PC-9 (cell line): ENCODE data around the gene MRPL34. TPM values are rescaled to one million over a fixed set of nuclear protein-coding genes. Genes with fewer than 3 reads are reported as not detected.

Source experiments
- BruUV-seq: library from RNA; stranded (reverse); fragments of 400-500 nt; replicated peaks from 2 replicates; lab custom pipeline; 2021; lab: Mats Ljungman, UMichigan
- CTCF ChIA-PET: fragments of 300-600 bp; sonication (Branson Sonifier 250); formaldehyde crosslinking; loops from one replicate; lab custom pipeline; 2022; ENCODE audit warnings: antibody characterized with exemption; lab: Charles Lee
- POLR2A ChIA-PET: fragments of 300-600 bp; sonication (Branson Sonifier 250); formaldehyde crosslinking; loops from one replicate; lab custom pipeline; 2022; ENCODE audit warnings: antibody characterized with exemption; ENCODE audit not compliant: unreplicated experiment; lab: Charles Lee
- DNase-seq, 2 experiments: peaks; one replicate each; pipeline versions ENCODE4 v3.0.0 to v3.0.0-alpha.2; 2015 to 2022; ENCODE audit warnings: mixed read lengths in 1 of 2
- H2AFZ ChIP-seq: fragments of 200-600 bp; sonication (generic); 2 replicates; pipeline ENCODE4 v1.8.1; 2017; ENCODE audit warnings: antibody characterized with exemption
- H3F3A ChIP-seq: fragments of 200-600 bp; sonication (generic); 2 replicates; pipeline ENCODE4 v1.8.1; 2017; ENCODE audit warnings: antibody characterized with exemption, mild to moderate bottlenecking, low read depth; ENCODE audit not compliant: insufficient read depth
- H3K27ac ChIP-seq: fragments of 200-600 bp; sonication (generic); 2 replicates; pipeline ENCODE4 v1.6.1; 2016; ENCODE audit warnings: mixed run types
- H3K27me3 ChIP-seq: fragments of 200-600 bp; sonication (generic); 2 replicates; pipeline ENCODE4 v1.6.1; 2016; ENCODE audit warnings: low read depth, mixed run types; ENCODE audit not compliant: insufficient read depth
- H3K36me3 ChIP-seq: fragments of 200-600 bp; sonication (generic); 2 replicates; pipeline ENCODE4 v1.6.1; 2016; ENCODE audit warnings: low read depth, mixed run types
- H3K4me1 ChIP-seq: fragments of 200-600 bp; sonication (generic); replicated peaks from 2 replicates; pipeline ENCODE4 v1.6.1; 2016; ENCODE audit warnings: mixed run types; ENCODE audit not compliant: insufficient read depth
- H3K4me2 ChIP-seq: fragments of 200-600 bp; sonication (generic); 2 replicates; pipeline ENCODE4 v1.6.1; 2017; ENCODE audit warnings: mixed run types
- H3K4me3 ChIP-seq: fragments of 200-600 bp; sonication (generic); 2 replicates; pipeline ENCODE4 v1.6.1; 2016; ENCODE audit warnings: mixed run types
- H3K79me2 ChIP-seq: fragments of 200-600 bp; sonication (generic); 2 replicates; pipeline ENCODE4 v1.6.1; 2017; ENCODE audit warnings: low read depth, mixed run types
- H3K9me2 ChIP-seq: fragments of 200-600 bp; sonication (generic); 2 replicates; pipeline ENCODE4 v1.8.1; 2017; ENCODE audit warnings: mild to moderate bottlenecking; ENCODE audit not compliant: insufficient read depth
- H3K9me3 ChIP-seq: fragments of 200-600 bp; sonication (generic); 2 replicates; pipeline ENCODE4 v1.8.1; 2016; ENCODE audit warnings: low read depth; ENCODE audit not compliant: insufficient read depth
- H4K20me1 ChIP-seq: fragments of 200-600 bp; sonication (generic); 2 replicates; pipeline ENCODE4 v1.8.1; 2017; ENCODE audit not compliant: insufficient read depth
- EZH2 ChIP-seq: fragments of 200-600 bp; sonication (generic); IDR thresholded peaks from 2 replicates; pipeline ENCODE4 v1.8.0; 2017; ENCODE audit warnings: antibody characterized with exemption, low read depth
- intact Hi-C: fragments of 100-400 bp; cut with micrococcal nuclease; formaldehyde crosslinking; loops from one replicate; pipeline ENCODE4 v1.10.0; 2022; ENCODE audit not compliant: unreplicated experiment
- total RNA-seq: library from RNA; stranded (reverse); gene quantifications from 2 replicates; pipeline ENCODE4 v1.2.3, GENCODE V29; 2021
- TF ChIP-seq, protein P1 (sequence below): fragments of 200-600 bp; sonication (generic); conservative IDR thresholded peaks from 2 replicates; pipeline ENCODE4 v1.6.1; 2017; ENCODE audit warnings: mixed run types, antibody characterized with exemption, mild to moderate bottlenecking, moderate library complexity

MRPL34 gene
- total RNA-seq, 1 experiment from 2014 or later, result 64.8 TPM

DNA sequence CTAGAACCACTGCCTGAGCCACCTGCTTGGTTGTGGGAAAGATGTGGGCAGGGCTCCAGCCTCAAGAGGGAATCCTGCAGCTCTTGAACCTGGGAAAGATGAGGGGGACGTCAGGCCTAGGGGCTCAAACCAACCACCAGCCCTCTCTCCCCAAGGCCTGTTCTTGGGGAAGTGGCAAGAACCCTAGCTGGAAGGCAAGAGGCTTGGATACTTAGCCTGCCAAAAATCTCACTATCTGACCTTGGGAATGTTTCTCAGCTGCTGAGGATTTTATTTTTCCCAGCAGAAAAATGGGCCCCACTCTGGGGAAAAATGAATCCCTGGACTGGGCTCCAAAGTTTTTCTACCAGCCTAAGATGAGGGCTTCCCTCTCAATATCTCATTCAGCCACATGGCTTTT lies 45.7 kb upstream of the MRPL34 start:
- POLR2A ChIA-PET, result interaction anchor here (0.6 kb wide), 1 partner anchor 33 kb away, joined by 4 read pairs; no protein-coding TSS in a partner anchor
- CTCF ChIA-PET, result interaction anchor here (0.5 to 1.4 kb wide), 3 partner anchors 11 to 324 kb away, joined by 4 to 5 read pairs (median 4); no protein-coding TSS in a partner anchor

DNA sequence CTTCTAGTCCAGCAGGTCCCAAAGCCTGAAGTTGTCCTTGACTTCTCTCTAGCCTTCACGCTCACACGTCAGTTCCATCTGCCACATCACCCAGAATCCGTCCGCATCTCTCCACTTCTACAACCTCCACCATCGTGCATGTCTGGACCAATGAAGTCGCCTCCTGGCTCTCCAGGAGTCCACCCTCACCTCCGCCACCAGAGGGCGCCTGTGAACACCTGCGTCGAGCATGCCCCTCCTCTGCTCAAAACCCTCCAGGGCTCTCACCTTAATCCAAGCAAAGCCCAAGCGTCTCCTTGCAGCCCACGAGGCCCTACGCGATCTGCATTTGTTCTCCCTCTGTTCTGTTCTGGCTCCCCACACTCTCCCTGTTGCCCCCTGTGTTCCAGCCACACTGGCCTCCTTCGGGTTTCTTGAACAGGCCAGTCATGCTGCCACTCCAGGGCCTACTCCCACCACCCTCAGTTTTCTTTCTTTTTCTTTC lies 44.8 kb upstream of the MRPL34 start:
- POLR2A ChIA-PET, result no interaction called here
- no peak overlapping the region for H3K27ac ChIP-seq
- H3K4me2 ChIP-seq, result peak overlapping the region; percentile 61
- H2AFZ ChIP-seq, result peak overlapping the region; percentile 70; the same call in 1 of the 2 replicates
- intact Hi-C loops, result loop anchor here (2.0 to 5.0 kb wide), 2 partner anchors 14 to 34 kb away; partner anchors contain the start of gene OCEL1
- H3K4me3 ChIP-seq, result no peak overlapping the region
- no peaks in the 10 kb centered on the region for H3K36me3 ChIP-seq
- H3K27me3 ChIP-seq, result no peaks in the 10 kb centered on the region
- peaks cover 18% of the 10 kb centered on the region; the same call in 1 of the 2 replicates for H3F3A ChIP-seq
- BruUV-seq, result no TSS peak
- TF ChIP-seq, protein P1, sequence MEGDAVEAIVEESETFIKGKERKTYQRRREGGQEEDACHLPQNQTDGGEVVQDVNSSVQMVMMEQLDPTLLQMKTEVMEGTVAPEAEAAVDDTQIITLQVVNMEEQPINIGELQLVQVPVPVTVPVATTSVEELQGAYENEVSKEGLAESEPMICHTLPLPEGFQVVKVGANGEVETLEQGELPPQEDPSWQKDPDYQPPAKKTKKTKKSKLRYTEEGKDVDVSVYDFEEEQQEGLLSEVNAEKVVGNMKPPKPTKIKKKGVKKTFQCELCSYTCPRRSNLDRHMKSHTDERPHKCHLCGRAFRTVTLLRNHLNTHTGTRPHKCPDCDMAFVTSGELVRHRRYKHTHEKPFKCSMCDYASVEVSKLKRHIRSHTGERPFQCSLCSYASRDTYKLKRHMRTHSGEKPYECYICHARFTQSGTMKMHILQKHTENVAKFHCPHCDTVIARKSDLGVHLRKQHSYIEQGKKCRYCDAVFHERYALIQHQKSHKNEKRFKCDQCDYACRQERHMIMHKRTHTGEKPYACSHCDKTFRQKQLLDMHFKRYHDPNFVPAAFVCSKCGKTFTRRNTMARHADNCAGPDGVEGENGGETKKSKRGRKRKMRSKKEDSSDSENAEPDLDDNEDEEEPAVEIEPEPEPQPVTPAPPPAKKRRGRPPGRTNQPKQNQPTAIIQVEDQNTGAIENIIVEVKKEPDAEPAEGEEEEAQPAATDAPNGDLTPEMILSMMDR, result peak; percentile 96
- no peak for TF ChIP-seq EZH2
- no peaks in the 10 kb centered on the region for H4K20me1 ChIP-seq
- CTCF ChIA-PET, result interaction anchor here (0.7 to 1.4 kb wide), 2 partner anchors 10 to 12 kb away, joined by 5 read pairs; no protein-coding TSS in a partner anchor
- peak; percentile 87 to 88 for DNase-seq
- H3K9me2 ChIP-seq, result no peaks in the 10 kb centered on the region
- no peaks in the 10 kb centered on the region for H3K79me2 ChIP-seq
- no peaks in the 10 kb centered on the region for H3K9me3 ChIP-seq
- H3K4me1 ChIP-seq, result peaks cover 20% of the 10 kb centered on the region

More for the DNA sequence above, 45.7 kb upstream of the MRPL34 start:
- Histone ChIP-seq H3K36me3 (no peaks in the 10 kb centered on the region), H3K79me2 (no peaks in the 10 kb centered on the region), H4K20me1 (no peaks in the 10 kb centered on the region), H3K27ac (no peak overlapping the region), H2AFZ (no peak overlapping the region), H3K27me3 (no peaks in the 10 kb centered on the region), H3K9me3 (no peaks in the 10 kb centered on the region), H3F3A (peaks cover 17% of the 10 kb centered on the region), H3K4me3 (no peak overlapping the region), H3K9me2 (no peaks in the 10 kb centered on the region), H3K4me2 (no peak overlapping the region), H3K4me1 (peaks cover 18% of the 10 kb centered on the region)
- intact Hi-C loops, result loop anchor here (2.0 to 5.0 kb wide), 2 partner anchors 13 to 33 kb away; partner anchors contain the start of gene OCEL1
- no peak for DNase-seq
- TF ChIP-seq EZH2, result no peak
- BruUV-seq, result no TSS peak

DNA sequence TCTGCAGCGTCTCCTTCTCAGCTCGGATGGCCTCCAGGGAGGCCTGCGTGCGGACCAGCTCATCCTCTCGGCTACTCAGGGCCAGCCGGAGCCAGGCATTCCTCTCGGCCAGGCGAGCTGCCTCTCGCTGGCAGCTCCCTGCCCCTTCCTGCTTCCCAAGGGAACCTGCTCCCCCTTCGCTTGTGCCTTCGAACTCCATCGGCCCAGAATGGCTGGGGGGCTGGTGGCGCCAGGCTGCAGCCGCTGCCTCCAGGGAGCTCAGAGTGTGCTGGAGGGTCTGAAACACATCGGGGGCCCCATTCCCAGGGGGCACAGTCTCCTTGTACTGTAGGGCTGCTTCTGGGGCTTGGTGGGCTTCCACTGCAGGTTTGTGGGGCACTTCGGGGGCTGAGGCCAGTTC lies 43.1 kb upstream of the MRPL34 start:
- Histone ChIP-seq H3K9me2 (no peaks in the 10 kb centered on the region), H3K36me3 (no peaks in the 10 kb centered on the region), H3K4me3 (no peak overlapping the region), H3F3A (peaks cover 27% of the 10 kb centered on the region), H3K4me2 (no peak overlapping the region), H3K79me2 (peaks cover 2% of the 10 kb centered on the region), H4K20me1 (no peaks in the 10 kb centered on the region), H3K4me1 (peaks cover 28% of the 10 kb centered on the region), H3K9me3 (no peaks in the 10 kb centered on the region), H2AFZ (no peak overlapping the region), H3K27ac (no peak overlapping the region), H3K27me3 (no peaks in the 10 kb centered on the region)
- TF ChIP-seq, protein P1, result no peak
- TF ChIP-seq EZH2, result no peak
- DNase-seq, result no peak
- ChIA-PET CTCF (no interaction called here), POLR2A (no interaction called here)
- no TSS peak for BruUV-seq
- intact Hi-C loops, result loop anchor here (5.0 kb wide), 1 partner anchor 35 kb away; the partner anchor contains the start of gene OCEL1
